HEK293 (cell line): ENCODE data around the gene CDON.

Experiments used
- CTCF ChIA-PET: fragments of 350-600 bp; formaldehyde crosslinking; extraction: SDS; loops from one replicate; lab custom pipeline; 2021; ENCODE audit warnings: antibody characterized with exemption; lab: Yijun Ruan, JAX
- POLR2A ChIA-PET: fragments of 300-600 bp; formaldehyde crosslinking; extraction: SDS; loops from one replicate; lab custom pipeline; 2020; ENCODE audit warnings: antibody characterized with exemption, inconsistent platforms; lab: Yijun Ruan, JAX
- H3K27ac ChIP-seq: fragments of 200-500 bp; sonication (Bioruptor generic); 2 replicates; pipeline ENCODE4 v1.5.1; 2014; ENCODE audit warnings: low read depth, low read length, control low read depth, inconsistent platforms; ENCODE audit errors: extremely low read depth
- H3K36me3 ChIP-seq, 2 experiments: fragments of 200-500 bp in 1 of 2; sonication (Bioruptor generic) in 1 of 2; 1 replicate in 1 of 2; 2 replicates in 1 of 2; pipeline ENCODE4 v1.5.1; 2014 to 2017; ENCODE audit warnings: inconsistent platforms in 2 of 2, low read length in 2 of 2; ENCODE audit not compliant: control insufficient read depth in 2 of 2, insufficient read depth in 1 of 2
- H3K4me1 ChIP-seq: fragments of 200-500 bp; sonication (Bioruptor generic); 2 replicates; pipeline ENCODE4 v1.5.1; 2014; ENCODE audit warnings: mild to moderate bottlenecking, low read length, inconsistent platforms; ENCODE audit not compliant: control insufficient read depth, insufficient read depth
- H3K4me3 ChIP-seq: 2 replicates; pipeline ENCODE4 v1.5.1; 2011; ENCODE audit warnings: low read depth, mild to moderate bottlenecking, control low read depth, low read length, moderate library complexity
- H3K9me3 ChIP-seq: fragments of 200-500 bp; sonication (Bioruptor generic); 2 replicates; pipeline ENCODE4 v1.5.1; 2014; ENCODE audit warnings: low read depth, low read length, inconsistent platforms; ENCODE audit not compliant: control insufficient read depth, insufficient read depth
- GLI2 ChIP-seq: fragments of 450-650 bp; formaldehyde crosslinking; IDR thresholded peaks from 2 replicates; pipeline ENCODE4; 2017; ENCODE audit warnings: missing biosample characterization, missing genetic modification characterization, low read depth, borderline replicate concordance
- IKZF3 ChIP-seq: fragments of 450-650 bp; IDR thresholded peaks from 2 replicates; pipeline ENCODE4 v1.5.0; 2018; ENCODE audit warnings: missing biosample characterization, mild to moderate bottlenecking, missing genetic modification characterization, moderate library complexity
- KLF16 ChIP-seq: fragments of 450-650 bp; formaldehyde crosslinking; IDR thresholded peaks from 2 replicates; pipeline ENCODE4 v1.5.1; 2017; ENCODE audit warnings: missing biosample characterization, missing genetic modification characterization
- MYNN ChIP-seq: fragments of 450-650 bp; formaldehyde crosslinking; IDR thresholded peaks from 2 replicates; pipeline ENCODE4 v1.5.1; 2016; ENCODE audit warnings: missing biosample characterization, missing genetic modification characterization, borderline replicate concordance
- REPIN1 ChIP-seq: fragments of 450-650 bp; formaldehyde crosslinking; IDR thresholded peaks from 2 replicates; pipeline ENCODE4 v1.5.1; 2017; ENCODE audit warnings: missing biosample characterization, missing genetic modification characterization, low read depth
- SP3 ChIP-seq: fragments of 450-650 bp; formaldehyde crosslinking; IDR thresholded peaks from 2 replicates; pipeline ENCODE4 v1.5.1; 2016; ENCODE audit warnings: missing biosample characterization, missing genetic modification characterization
- ZBTB7A ChIP-seq: fragments of 450-650 bp; formaldehyde crosslinking; IDR thresholded peaks from 2 replicates; pipeline ENCODE4 v1.5.1; 2016; ENCODE audit warnings: low read depth, missing biosample characterization, missing genetic modification characterization
- ZFP41 ChIP-seq: fragments of 450-650 bp; formaldehyde crosslinking; IDR thresholded peaks from 2 replicates; pipeline ENCODE4 v1.5.1; 2016; ENCODE audit warnings: missing biosample characterization, missing genetic modification characterization, borderline replicate concordance
- ZNF133 ChIP-seq: fragments of 450-650 bp; formaldehyde crosslinking; IDR thresholded peaks from 2 replicates; pipeline ENCODE4 v1.5.1; 2016; ENCODE audit warnings: missing biosample characterization, missing genetic modification characterization
- ZNF138 ChIP-seq: fragments of 450-650 bp; formaldehyde crosslinking; IDR thresholded peaks from 2 replicates; pipeline ENCODE4 v1.5.1; 2016; ENCODE audit warnings: missing biosample characterization, missing genetic modification characterization, borderline replicate concordance
- ZNF146 ChIP-seq: fragments of 450-650 bp; formaldehyde crosslinking; IDR thresholded peaks from 2 replicates; pipeline ENCODE4 v1.5.1; 2016; ENCODE audit warnings: missing biosample characterization, missing genetic modification characterization
- ZNF221 ChIP-seq: fragments of 450-650 bp; formaldehyde crosslinking; IDR thresholded peaks from 2 replicates; pipeline ENCODE4 v1.5.1; 2017; ENCODE audit warnings: missing biosample characterization, missing genetic modification characterization, borderline replicate concordance
- ZNF266 ChIP-seq: fragments of 450-650 bp; formaldehyde crosslinking; IDR thresholded peaks from 2 replicates; pipeline ENCODE4 v1.5.1; 2016; ENCODE audit warnings: missing biosample characterization, missing genetic modification characterization, low read depth
- ZNF311 ChIP-seq: fragments of 450-650 bp; formaldehyde crosslinking; IDR thresholded peaks from 2 replicates; pipeline ENCODE4 v1.5.1; 2017; ENCODE audit warnings: missing biosample characterization, missing genetic modification characterization, borderline replicate concordance
- ZNF394 ChIP-seq: fragments of 450-650 bp; formaldehyde crosslinking; IDR thresholded peaks from 2 replicates; pipeline ENCODE4 v1.5.1; 2016; ENCODE audit warnings: missing biosample characterization, missing genetic modification characterization, mild to moderate bottlenecking, moderate library complexity, borderline replicate concordance
- ZNF423 ChIP-seq: fragments of 450-650 bp; formaldehyde crosslinking; IDR thresholded peaks from 2 replicates; pipeline ENCODE4 v1.5.1; 2016; ENCODE audit warnings: missing biosample characterization, missing genetic modification characterization
- ZNF48 ChIP-seq: fragments of 450-650 bp; formaldehyde crosslinking; IDR thresholded peaks from 2 replicates; pipeline ENCODE4 v1.5.1; 2016; ENCODE audit warnings: missing biosample characterization, missing genetic modification characterization
- ZNF558 ChIP-seq: fragments of 450-650 bp; formaldehyde crosslinking; IDR thresholded peaks from 2 replicates; pipeline ENCODE4 v1.5.1; 2016; ENCODE audit warnings: missing biosample characterization, missing genetic modification characterization
- ZNF585B ChIP-seq: fragments of 450-650 bp; formaldehyde crosslinking; IDR thresholded peaks from 2 replicates; pipeline ENCODE4 v1.5.1; 2016; ENCODE audit warnings: missing biosample characterization, missing genetic modification characterization
- ZNF600 ChIP-seq: fragments of 450-650 bp; formaldehyde crosslinking; IDR thresholded peaks from 2 replicates; pipeline ENCODE4 v1.5.1; 2016; ENCODE audit warnings: missing biosample characterization, missing genetic modification characterization
- ZNF791 ChIP-seq: fragments of 450-650 bp; formaldehyde crosslinking; IDR thresholded peaks from 2 replicates; pipeline ENCODE4 v1.5.1; 2016; ENCODE audit warnings: missing biosample characterization, missing genetic modification characterization
- ZSCAN16 ChIP-seq: fragments of 450-650 bp; formaldehyde crosslinking; IDR thresholded peaks from 2 replicates; pipeline ENCODE4 v1.5.1; 2016; ENCODE audit warnings: missing biosample characterization, missing genetic modification characterization
- TF ChIP-seq, protein P1 (sequence below): fragments of 450-650 bp; formaldehyde crosslinking; IDR thresholded peaks from 2 replicates; pipeline ENCODE4 v1.5.1; 2016; ENCODE audit warnings: missing biosample characterization, missing genetic modification characterization, low read depth
- TF ChIP-seq, protein P2 (sequence below): fragments of 450-650 bp; formaldehyde crosslinking; IDR thresholded peaks from 2 replicates; pipeline ENCODE4 v1.5.0; 2017; ENCODE audit warnings: missing biosample characterization, missing genetic modification characterization, borderline replicate concordance
- TF ChIP-seq, protein P3 (sequence below): fragments of 450-650 bp; formaldehyde crosslinking; IDR thresholded peaks from 2 replicates; pipeline ENCODE4 v1.5.1; 2017; ENCODE audit warnings: missing biosample characterization, missing genetic modification characterization
- TF ChIP-seq, protein P4 (sequence below): fragments of 450-650 bp; formaldehyde crosslinking; IDR thresholded peaks from 2 replicates; pipeline ENCODE4 v1.5.1; 2016; ENCODE audit warnings: missing biosample characterization, missing genetic modification characterization
- TF ChIP-seq, protein P5 (sequence below): fragments of 450-650 bp; formaldehyde crosslinking; IDR thresholded peaks from 2 replicates; pipeline ENCODE4 v1.5.1; 2016; ENCODE audit warnings: missing biosample characterization, missing genetic modification characterization

The CDON gene

GRCh38 chr11:126011754-126012153 lies 50.9 kb downstream of the CDON start:
- no peak overlapping the region for H3K4me3 ChIP-seq
- H3K4me1 ChIP-seq, result no peaks in the 10 kb centered on the region
- POLR2A ChIA-PET, result no interaction called here
- TF ChIP-seq ZFP41 (tag by site-specific recombination), result no peak
- no peak for TF ChIP-seq IKZF3 (tag by site-specific recombination)
- TF ChIP-seq, protein P1, sequence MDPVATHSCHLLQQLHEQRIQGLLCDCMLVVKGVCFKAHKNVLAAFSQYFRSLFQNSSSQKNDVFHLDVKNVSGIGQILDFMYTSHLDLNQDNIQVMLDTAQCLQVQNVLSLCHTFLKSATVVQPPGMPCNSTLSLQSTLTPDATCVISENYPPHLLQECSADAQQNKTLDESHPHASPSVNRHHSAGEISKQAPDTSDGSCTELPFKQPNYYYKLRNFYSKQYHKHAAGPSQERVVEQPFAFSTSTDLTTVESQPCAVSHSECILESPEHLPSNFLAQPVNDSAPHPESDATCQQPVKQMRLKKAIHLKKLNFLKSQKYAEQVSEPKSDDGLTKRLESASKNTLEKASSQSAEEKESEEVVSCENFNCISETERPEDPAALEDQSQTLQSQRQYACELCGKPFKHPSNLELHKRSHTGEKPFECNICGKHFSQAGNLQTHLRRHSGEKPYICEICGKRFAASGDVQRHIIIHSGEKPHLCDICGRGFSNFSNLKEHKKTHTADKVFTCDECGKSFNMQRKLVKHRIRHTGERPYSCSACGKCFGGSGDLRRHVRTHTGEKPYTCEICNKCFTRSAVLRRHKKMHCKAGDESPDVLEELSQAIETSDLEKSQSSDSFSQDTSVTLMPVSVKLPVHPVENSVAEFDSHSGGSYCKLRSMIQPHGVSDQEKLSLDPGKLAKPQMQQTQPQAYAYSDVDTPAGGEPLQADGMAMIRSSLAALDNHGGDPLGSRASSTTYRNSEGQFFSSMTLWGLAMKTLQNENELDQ, result no peak
- TF ChIP-seq KLF16 (tag by site-specific recombination), result no peak
- TF ChIP-seq MYNN (tag by site-specific recombination), result no peak
- TF ChIP-seq REPIN1 (tag by site-specific recombination), result no peak
- TF ChIP-seq ZNF600 (tag by site-specific recombination), result no peak
- TF ChIP-seq ZNF558, result no peak
- TF ChIP-seq ZNF146 (tag by site-specific recombination), result no peak
- TF ChIP-seq GLI2, result no peak
- TF ChIP-seq, protein P2, sequence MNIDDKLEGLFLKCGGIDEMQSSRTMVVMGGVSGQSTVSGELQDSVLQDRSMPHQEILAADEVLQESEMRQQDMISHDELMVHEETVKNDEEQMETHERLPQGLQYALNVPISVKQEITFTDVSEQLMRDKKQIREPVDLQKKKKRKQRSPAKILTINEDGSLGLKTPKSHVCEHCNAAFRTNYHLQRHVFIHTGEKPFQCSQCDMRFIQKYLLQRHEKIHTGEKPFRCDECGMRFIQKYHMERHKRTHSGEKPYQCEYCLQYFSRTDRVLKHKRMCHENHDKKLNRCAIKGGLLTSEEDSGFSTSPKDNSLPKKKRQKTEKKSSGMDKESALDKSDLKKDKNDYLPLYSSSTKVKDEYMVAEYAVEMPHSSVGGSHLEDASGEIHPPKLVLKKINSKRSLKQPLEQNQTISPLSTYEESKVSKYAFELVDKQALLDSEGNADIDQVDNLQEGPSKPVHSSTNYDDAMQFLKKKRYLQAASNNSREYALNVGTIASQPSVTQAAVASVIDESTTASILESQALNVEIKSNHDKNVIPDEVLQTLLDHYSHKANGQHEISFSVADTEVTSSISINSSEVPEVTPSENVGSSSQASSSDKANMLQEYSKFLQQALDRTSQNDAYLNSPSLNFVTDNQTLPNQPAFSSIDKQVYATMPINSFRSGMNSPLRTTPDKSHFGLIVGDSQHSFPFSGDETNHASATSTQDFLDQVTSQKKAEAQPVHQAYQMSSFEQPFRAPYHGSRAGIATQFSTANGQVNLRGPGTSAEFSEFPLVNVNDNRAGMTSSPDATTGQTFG, result no peak
- no peak for TF ChIP-seq ZNF266 (tag by site-specific recombination)
- TF ChIP-seq, all 188 proteins: peak for 0
- no peak overlapping the region for H3K27ac ChIP-seq
- no peaks in the 10 kb centered on the region for H3K9me3 ChIP-seq
- H3K36me3 ChIP-seq, result peaks cover 0 to 23% of the 10 kb centered on the region in 2 experiments; a peak in 1 of 3 replicates
- CTCF ChIA-PET, result no interaction called here

- H3K36me3 ChIP-seq, result peaks cover 0 to 19% of the 10 kb centered on the region in 2 experiments; a peak in 1 of 3 replicates
- no peaks in the 10 kb centered on the region for H3K4me1 ChIP-seq
- ChIA-PET CTCF (interaction anchor here (0.7 to 1.3 kb wide), 3 partner anchors 69 to 183 kb away, joined by 3 to 4 read pairs (median 4); no protein-coding TSS in a partner anchor), POLR2A (no interaction called here)
- H3K9me3 ChIP-seq, result no peaks in the 10 kb centered on the region
- no peak overlapping the region for H3K27ac ChIP-seq
- no peak overlapping the region for H3K4me3 ChIP-seq
- no peak for TF ChIP-seq ZNF48 (tag by site-specific recombination)
- no peak for TF ChIP-seq ZNF133 (tag by site-specific recombination)
- no peak for TF ChIP-seq ZNF791 (tag by site-specific recombination)
- no peak for TF ChIP-seq ZNF585B
- TF ChIP-seq ZNF138 (tag by site-specific recombination), result no peak
- TF ChIP-seq ZNF600 (tag by site-specific recombination), result no peak
- TF ChIP-seq, protein P3, sequence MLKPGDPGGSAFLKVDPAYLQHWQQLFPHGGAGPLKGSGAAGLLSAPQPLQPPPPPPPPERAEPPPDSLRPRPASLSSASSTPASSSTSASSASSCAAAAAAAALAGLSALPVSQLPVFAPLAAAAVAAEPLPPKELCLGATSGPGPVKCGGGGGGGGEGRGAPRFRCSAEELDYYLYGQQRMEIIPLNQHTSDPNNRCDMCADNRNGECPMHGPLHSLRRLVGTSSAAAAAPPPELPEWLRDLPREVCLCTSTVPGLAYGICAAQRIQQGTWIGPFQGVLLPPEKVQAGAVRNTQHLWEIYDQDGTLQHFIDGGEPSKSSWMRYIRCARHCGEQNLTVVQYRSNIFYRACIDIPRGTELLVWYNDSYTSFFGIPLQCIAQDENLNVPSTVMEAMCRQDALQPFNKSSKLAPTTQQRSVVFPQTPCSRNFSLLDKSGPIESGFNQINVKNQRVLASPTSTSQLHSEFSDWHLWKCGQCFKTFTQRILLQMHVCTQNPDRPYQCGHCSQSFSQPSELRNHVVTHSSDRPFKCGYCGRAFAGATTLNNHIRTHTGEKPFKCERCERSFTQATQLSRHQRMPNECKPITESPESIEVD (tag by site-specific recombination), result no peak
- TF ChIP-seq ZNF394 (tag by site-specific recombination), result no peak
- no peak for TF ChIP-seq ZBTB7A
- TF ChIP-seq, protein P4, sequence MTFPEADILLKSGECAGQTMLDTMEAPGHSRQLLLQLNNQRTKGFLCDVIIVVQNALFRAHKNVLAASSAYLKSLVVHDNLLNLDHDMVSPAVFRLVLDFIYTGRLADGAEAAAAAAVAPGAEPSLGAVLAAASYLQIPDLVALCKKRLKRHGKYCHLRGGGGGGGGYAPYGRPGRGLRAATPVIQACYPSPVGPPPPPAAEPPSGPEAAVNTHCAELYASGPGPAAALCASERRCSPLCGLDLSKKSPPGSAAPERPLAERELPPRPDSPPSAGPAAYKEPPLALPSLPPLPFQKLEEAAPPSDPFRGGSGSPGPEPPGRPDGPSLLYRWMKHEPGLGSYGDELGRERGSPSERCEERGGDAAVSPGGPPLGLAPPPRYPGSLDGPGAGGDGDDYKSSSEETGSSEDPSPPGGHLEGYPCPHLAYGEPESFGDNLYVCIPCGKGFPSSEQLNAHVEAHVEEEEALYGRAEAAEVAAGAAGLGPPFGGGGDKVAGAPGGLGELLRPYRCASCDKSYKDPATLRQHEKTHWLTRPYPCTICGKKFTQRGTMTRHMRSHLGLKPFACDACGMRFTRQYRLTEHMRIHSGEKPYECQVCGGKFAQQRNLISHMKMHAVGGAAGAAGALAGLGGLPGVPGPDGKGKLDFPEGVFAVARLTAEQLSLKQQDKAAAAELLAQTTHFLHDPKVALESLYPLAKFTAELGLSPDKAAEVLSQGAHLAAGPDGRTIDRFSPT (tag by site-specific recombination), result no peak
- no peak for TF ChIP-seq ZSCAN16 (tag by site-specific recombination)
- TF ChIP-seq, protein P5, sequence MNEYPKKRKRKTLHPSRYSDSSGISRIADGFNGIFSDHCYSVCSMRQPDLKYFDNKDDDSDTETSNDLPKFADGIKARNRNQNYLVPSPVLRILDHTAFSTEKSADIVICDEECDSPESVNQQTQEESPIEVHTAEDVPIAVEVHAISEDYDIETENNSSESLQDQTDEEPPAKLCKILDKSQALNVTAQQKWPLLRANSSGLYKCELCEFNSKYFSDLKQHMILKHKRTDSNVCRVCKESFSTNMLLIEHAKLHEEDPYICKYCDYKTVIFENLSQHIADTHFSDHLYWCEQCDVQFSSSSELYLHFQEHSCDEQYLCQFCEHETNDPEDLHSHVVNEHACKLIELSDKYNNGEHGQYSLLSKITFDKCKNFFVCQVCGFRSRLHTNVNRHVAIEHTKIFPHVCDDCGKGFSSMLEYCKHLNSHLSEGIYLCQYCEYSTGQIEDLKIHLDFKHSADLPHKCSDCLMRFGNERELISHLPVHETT (tag by site-specific recombination), result no peak
- no peak for TF ChIP-seq ZNF221 (tag by site-specific recombination)
- no peak for TF ChIP-seq SP3 (tag by site-specific recombination)
- no peak for TF ChIP-seq ZNF311 (tag by site-specific recombination)
- no peak for TF ChIP-seq ZNF423 (tag by site-specific recombination)
Measured at GRCh38 chr11:126011265-126011664, 51.4 kb downstream of the CDON start.
